AG09319 (cell line): ENCODE results near the gene TGFA.

Source experiments
- DNase-seq: peaks from one replicate; pipeline ENCODE4 v3.0.0-alpha.2; 2010; ENCODE audit warnings: low read depth; ENCODE audit errors: extremely low read depth
- TF ChIP-seq, protein P1 (sequence below): IDR thresholded peaks from 2 replicates; pipeline ENCODE4 v1.5.1; 2011; ENCODE audit warnings: low read depth, mild to moderate bottlenecking, inconsistent platforms, low read length, moderate library complexity

TGFA gene

DNA sequence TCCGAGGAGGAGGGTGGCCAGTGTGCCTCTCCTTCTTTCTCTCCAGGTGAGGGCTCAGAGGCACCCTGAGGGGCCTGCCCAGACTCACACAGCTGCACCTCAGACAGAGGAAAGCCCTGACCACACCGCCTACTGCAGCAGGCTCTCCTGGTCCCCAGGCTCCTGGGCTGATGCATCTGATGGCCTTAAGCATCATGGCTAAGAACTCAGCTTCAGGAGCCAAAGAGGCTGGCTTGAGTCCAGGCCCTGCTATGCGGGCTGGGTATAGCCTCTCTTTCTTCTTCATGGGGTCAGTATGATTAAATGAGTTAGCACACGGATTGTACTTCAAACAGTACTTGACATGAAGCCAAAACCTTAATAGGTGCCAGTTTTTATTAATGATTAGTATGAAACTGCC is 89.6 kb downstream of the TGFA start:
- TF ChIP-seq, protein P1, sequence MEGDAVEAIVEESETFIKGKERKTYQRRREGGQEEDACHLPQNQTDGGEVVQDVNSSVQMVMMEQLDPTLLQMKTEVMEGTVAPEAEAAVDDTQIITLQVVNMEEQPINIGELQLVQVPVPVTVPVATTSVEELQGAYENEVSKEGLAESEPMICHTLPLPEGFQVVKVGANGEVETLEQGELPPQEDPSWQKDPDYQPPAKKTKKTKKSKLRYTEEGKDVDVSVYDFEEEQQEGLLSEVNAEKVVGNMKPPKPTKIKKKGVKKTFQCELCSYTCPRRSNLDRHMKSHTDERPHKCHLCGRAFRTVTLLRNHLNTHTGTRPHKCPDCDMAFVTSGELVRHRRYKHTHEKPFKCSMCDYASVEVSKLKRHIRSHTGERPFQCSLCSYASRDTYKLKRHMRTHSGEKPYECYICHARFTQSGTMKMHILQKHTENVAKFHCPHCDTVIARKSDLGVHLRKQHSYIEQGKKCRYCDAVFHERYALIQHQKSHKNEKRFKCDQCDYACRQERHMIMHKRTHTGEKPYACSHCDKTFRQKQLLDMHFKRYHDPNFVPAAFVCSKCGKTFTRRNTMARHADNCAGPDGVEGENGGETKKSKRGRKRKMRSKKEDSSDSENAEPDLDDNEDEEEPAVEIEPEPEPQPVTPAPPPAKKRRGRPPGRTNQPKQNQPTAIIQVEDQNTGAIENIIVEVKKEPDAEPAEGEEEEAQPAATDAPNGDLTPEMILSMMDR = no peak
- no peak for DNase-seq

DNA sequence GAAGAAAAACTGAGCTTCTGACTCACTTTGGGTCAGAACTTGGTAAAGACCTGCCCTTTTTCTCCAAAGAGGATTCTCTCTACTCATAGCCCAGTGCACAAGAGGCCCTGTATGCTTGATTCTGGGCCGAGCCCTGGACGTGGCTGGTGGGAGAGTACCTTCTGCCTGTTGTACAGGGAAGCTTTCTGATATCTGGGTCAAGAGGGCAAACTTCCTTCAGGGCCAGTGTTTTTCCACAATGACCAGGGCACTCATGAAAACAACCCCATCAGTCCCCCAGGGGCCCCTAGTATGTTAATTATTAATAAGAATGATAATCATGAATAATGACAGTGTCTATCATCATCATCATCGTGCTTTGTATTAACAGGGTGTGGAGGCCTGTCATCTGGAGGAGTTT is 90.0 kb downstream of the TGFA start:
- TF ChIP-seq, protein P1 = no peak
- no peak for DNase-seq

- no peak for DNase-seq
- TF ChIP-seq, protein P1 = no peak
Measured at GRCh38 chr2:70461981-70462876, 91.4 kb downstream of the TGFA start.

DNA sequence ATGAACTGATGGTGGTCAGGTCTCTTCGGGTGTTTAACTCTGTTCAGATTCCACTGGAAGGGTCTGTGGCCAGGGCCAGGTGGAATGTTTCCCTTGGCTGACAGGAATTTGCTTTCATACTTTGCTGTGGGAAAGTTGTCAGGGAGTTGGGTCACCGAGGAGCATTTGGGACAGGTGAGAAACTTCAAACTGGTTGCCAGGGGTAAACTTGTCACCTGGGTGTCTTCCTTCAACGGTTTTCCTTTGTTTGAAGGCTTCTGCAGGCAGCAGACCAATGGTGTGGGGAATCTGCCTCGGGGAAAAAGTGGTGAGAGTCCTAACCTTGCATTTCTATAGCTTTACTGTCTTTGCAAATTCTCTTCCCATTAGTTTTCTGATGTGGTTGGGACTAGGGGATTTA is 92.2 kb downstream of the TGFA start:
- TF ChIP-seq, protein P1 = no peak
- DNase-seq = no peak

DNA sequence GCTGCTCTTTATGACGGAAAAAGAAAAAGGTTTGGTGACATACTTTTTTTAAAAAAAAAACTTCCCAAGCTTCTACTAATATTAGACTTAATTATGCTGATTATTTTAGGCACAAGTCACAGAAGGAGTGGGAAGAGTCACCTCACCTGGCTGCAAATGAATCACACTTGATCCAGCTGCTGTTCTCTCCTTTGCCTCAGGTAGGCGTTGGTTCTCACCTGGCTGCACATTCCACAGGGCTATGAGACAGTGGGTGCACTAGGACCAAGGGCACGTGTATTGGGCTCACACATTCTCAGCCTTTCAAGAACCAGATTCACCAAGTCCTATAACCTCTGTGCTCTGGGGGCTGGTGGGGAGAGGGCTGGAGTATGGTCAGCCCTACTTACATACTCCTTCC is 93.3 kb downstream of the TGFA start:
- TF ChIP-seq, protein P1 = no peak
- no peak for DNase-seq

DNA sequence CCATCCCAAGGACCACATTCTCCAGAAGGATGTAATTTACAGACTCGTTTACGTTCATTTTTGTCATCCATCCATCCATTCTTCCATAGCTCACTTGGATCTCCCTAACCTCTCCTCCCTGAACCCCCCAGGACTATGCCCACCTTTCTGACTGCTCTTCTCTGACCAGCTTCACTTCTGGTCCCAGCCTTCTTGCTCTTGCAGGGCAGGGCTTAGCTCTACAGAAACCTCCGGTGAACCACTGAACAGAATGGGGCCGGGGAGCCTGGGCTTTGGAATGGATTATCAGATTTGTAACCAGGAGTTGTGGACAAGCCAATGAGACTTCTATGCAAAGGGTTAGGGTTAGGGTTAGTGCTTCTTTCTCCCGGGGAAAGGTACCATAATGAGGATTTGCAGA is 95.0 kb downstream of the TGFA start:
- TF ChIP-seq, protein P1 = no peak
- no peak for DNase-seq

DNA sequence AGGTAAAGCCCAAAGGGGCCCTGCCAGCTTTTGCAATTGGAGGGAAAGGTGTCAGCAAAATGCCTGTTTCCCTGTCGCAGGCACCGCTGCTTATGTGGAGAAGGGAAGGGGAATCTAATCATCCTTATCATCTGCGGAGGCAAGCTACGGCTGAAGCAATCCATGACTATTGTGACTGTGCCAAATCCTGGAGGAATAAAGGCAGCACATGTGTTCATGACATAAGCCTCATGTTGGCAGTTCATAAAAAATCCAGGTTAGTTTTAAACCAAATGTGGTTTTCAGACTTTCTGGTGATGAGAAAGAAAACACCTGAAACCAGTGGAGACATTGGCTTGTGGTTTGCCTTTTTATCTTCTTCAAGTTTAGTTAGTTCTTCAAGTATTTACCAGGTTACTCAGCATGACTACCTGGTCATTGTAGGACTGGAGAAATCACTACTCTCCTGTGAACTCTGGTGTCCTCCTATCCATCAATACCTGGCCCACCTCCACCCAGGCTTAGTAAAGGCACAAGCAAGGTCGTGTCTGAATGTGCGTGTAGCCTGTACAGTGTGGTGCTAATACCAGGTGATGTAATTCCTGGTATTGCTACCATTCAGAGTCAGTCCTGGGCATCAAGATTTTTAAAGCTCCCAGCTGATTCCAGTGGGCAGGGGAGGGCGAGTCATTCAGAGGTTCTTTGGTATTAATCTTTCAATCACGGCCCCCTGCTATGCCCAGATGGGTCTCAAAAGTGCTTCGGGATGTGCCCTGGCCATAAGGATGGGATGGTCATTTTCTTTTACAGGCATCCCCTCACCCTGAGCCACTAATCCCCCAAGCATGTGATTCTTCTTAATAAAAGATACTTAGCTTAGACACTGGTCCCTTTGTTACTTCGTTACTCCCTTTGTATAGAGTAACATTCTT is 96.8 kb downstream of the TGFA start:
- TF ChIP-seq, protein P1 = no peak
- DNase-seq = no peak
